ENCODE measurements around the gene PIGC.

PIGC gene

DNA sequence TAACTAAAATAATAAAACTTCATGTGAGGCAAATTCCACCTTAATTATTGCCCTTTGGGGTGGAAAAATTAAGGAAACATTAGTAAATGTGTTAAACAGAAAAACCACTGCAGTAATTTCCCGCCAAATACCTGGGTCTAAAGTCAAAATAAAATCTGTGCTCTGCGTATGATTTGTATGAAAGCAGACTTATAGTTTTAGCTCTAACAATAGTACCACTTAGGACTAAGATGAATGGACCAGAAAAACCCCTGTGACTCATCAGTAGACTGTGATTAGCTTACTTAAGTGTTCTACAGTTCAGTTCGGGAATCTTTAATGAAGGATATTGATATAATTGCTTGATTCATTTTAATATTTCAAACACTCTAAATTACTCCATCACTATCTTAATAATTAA lies 46.6 kb downstream of the PIGC start:
- no peak for DNase-seq

DNA sequence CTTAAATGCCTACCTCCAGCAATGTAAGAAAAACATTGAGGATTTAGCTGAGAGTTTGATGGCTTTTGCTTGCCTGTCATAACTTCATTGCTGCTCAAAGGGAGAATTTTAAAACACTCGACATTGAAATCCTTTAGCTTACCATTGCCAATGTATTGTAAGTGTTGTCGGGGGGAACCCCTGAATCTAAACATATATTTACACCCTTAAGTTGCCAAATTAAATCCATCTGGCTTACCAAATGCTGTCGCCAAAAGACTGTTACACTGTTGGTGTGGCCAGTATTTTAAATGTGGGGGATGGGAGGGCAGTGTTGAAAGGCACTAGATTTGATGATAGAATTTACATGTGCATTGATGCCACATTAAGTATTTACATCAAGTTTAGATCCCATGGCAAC lies 48.3 kb downstream of the PIGC start:
- DNase-seq: no peak

DNA sequence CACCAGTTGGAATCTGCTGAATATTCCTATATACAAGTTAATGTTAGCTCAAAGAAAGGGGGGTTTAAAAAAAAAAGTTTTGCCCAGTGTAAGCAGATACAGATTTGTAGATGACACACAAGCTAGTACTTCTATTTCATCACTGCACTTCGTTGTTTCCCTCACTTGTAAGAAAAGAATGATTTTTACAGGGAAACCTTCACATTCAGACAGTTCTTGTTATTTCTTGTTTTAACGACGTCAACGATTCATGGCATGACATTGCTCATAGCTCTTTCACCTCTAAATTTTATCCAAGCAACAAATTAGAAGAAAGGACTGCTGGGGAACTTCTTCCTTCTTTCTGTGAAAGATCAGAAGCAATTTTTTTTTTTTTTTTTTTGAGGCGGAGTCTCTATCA lies 49.1 kb downstream of the PIGC start:
- DNase-seq: peak in 1 of 6 experiments; percentile 31

DNA sequence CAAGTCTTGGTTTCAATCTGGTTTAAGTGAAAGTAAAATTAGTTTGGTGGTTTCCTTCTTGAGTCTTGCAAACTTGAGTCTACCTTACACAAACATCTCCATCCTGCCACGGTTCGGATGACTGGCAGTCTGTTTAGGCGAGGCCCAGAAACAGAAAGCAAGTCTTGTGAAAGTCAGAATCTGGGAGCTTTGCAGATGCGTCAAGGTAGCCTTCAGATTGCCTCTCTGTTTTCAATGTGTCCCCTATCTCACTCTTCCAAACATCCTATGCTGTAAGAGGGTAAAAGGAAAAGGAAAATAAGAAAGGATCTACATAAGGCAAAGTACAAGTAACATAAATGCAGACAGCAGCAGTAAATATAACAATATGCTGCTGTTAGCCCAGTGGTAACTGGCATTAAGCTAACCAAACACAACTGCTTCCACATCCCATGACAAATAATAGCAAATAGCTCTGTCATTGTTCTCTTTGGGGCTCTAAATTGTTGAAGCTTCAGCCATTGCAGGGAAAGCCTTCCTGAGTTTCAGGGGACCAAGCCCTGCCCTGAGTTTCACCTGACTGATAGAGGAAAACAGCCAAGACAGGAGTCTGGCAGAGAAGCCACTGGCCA lies 49.6 kb downstream of the PIGC start:
- peak; percentile 20 to 80 (median 60) for DNase-seq

DNA sequence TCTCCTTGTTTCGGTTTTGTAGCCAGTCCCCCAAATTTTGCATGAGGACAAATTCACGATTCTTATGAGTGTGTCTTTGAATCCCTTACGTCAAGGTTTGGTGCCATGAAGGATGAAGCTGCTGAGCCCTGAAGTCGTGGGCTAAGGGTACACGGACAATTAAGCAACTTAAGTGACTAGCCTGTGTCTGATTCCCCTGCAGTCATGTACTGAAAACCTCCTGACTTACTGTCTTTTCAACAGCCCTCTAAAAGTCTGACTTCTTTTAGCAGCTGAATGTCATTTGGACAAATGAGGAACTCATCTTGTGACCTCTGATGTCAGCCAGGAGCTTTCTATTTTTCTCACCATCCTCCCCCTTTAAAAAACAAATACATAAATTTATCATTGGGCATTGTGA lies 50.5 kb downstream of the PIGC start:
- DNase-seq: no peak

DNA sequence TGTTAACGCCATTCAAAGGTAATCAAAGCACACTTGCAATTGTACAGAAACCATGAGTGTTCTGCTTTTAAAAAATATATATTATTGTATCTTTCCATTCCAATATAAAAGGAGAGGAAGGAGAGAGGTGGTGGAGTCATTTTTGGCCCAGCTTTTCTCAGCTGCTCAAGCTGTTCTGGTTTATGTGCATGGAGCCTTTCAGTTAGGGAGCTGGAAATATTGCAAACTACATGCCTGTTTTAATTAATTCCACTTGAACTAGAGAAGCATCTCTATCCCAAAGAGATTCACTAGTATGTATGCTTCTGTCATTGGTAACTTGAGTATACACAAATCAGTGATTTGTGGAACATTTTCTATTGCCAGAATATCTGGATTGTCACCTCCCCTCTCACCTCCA lies 51.9 kb downstream of the PIGC start:
- no peak for DNase-seq

Data from stimulated activated naive CD4-positive, alpha-beta T cell (primary cell).